Stimulated activated naive CD4-positive, alpha-beta T cell (primary cell): ENCODE data around the gene PPP1R2C.

ENCODE experiments used
- DNase-seq, 6 experiments: peaks; one replicate each; lab custom pipeline; 2025; lab: John Stamatoyannopoulos, UW

The PPP1R2C gene

GRCh38 chrX:42748067-42748850, 29.7 kb downstream of the PPP1R2C start:
- no peak for DNase-seq

GRCh38 chrX:42746606-42747005, 31.4 kb downstream of the PPP1R2C start:
- DNase-seq: no peak

- no peak for DNase-seq
Measured at GRCh38 chrX:42740456-42740855, 37.5 kb downstream of the PPP1R2C start.

GRCh38 chrX:42739741-42740140, 38.2 kb downstream of the PPP1R2C start:
- no peak for DNase-seq

GRCh38 chrX:42739258-42739657, 38.7 kb downstream of the PPP1R2C start:
- DNase-seq: peak in 3 of 6 experiments; percentile 17 to 49 (median 21)

- no peak for DNase-seq
Measured at GRCh38 chrX:42738552-42738951, 39.4 kb downstream of the PPP1R2C start.

GRCh38 chrX:42735250-42735649, 42.7 kb downstream of the PPP1R2C start:
- DNase-seq: no peak

GRCh38 chrX:42732506-42732905, 45.5 kb downstream of the PPP1R2C start:
- DNase-seq: no peak
